Liver (tissue), 9 donors: ENCODE data around the gene ZDHHC8. TPM values are rescaled to one million over a fixed set of nuclear protein-coding genes. Genes with fewer than 3 reads are reported as not detected.

Source experiments
- DNase-seq: peaks from one replicate; pipeline ENCODE4 v3.0.0-alpha.2; 2017; ENCODE audit warnings: low spot score
- H3K27ac ChIP-seq, 2 donors: one replicate each; pipeline ENCODE4 v1.7.0; 2013; ENCODE audit warnings: inconsistent platforms in 2 of 2, low read length in 2 of 2, control low read depth in 1 of 2, low read depth in 1 of 2, mild to moderate bottlenecking in 1 of 2
- H3K27me3 ChIP-seq, 4 donors: one replicate each; pipeline versions ENCODE4 v1.6.1 to v1.7.0; 2013; ENCODE audit warnings: low read length in 3 of 4, inconsistent platforms in 1 of 4, mild to moderate bottlenecking in 1 of 4, moderate library complexity in 1 of 4; ENCODE audit not compliant: control insufficient read depth in 4 of 4, insufficient read depth in 4 of 4
- H3K36me3 ChIP-seq, 4 donors: one replicate each; pipeline versions ENCODE4 v1.6.1 to v1.7.0; 2013; ENCODE audit warnings: low read length in 3 of 4, mild to moderate bottlenecking in 3 of 4, low read depth in 1 of 4, moderate library complexity in 1 of 4; ENCODE audit not compliant: control insufficient read depth in 4 of 4, insufficient read depth in 3 of 4
- H3K4me1 ChIP-seq, 4 donors: one replicate each; pipeline versions ENCODE4 v1.6.1 to v1.7.0; 2013; ENCODE audit warnings: low read length in 3 of 4, mild to moderate bottlenecking in 3 of 4, moderate library complexity in 1 of 4; ENCODE audit not compliant: control insufficient read depth in 4 of 4, insufficient read depth in 4 of 4
- H3K4me3 ChIP-seq, 3 donors: one replicate each; pipeline versions ENCODE4 v1.6.1 to v1.7.0; 2013; ENCODE audit warnings: low read length in 3 of 3, control low read depth in 1 of 3, low read depth in 1 of 3, mild to moderate bottlenecking in 1 of 3
- H3K9ac ChIP-seq, 2 donors: one replicate each; pipeline ENCODE4 v1.7.0; 2013; ENCODE audit warnings: low read length in 2 of 2, mild to moderate bottlenecking in 2 of 2, moderate library complexity in 2 of 2, control low read depth in 1 of 2, low read depth in 1 of 2
- H3K9me3 ChIP-seq, 4 donors: one replicate each; pipeline versions ENCODE4 v1.6.1 to v1.7.0; 2013; ENCODE audit warnings: low read length in 3 of 4; ENCODE audit not compliant: control insufficient read depth in 4 of 4
- EGR1 ChIP-seq, 2 donors: IDR thresholded peaks; 2 replicates each; pipeline ENCODE4 v1.6.1; 2016 to 2018; ENCODE audit warnings: antibody characterized with exemption in 2 of 2, low read depth in 2 of 2
- FOXA1 ChIP-seq: IDR thresholded peaks from 2 replicates; pipeline ENCODE4 v1.6.1; 2016; ENCODE audit warnings: antibody characterized with exemption
- FOXA2 ChIP-seq: IDR thresholded peaks from 2 replicates; pipeline ENCODE4 v1.6.1; 2016; ENCODE audit warnings: antibody characterized with exemption
- GABPA ChIP-seq, 2 donors: IDR thresholded peaks in 1 of 2; conservative IDR thresholded peaks in 1 of 2; 2 replicates each; pipeline ENCODE4 v1.6.1; 2016; ENCODE audit warnings: antibody characterized with exemption in 2 of 2, mild to moderate bottlenecking in 1 of 2, moderate library complexity in 1 of 2
- HNF4A ChIP-seq, 2 donors: conservative IDR thresholded peaks; 2 replicates each; pipeline ENCODE4 v1.6.1; 2016; ENCODE audit warnings: antibody characterized with exemption in 2 of 2, mild to moderate bottlenecking in 2 of 2
- JUND ChIP-seq, 2 donors: IDR thresholded peaks; 2 replicates each; pipeline ENCODE4 v1.6.1; 2016; ENCODE audit warnings: antibody characterized with exemption in 2 of 2
- NR2F2 ChIP-seq: IDR thresholded peaks from 2 replicates; pipeline ENCODE4 v1.6.1; 2016; ENCODE audit warnings: antibody characterized with exemption
- RAD21 ChIP-seq, 2 donors: IDR thresholded peaks; 2 replicates each; pipeline ENCODE4 v1.6.1; 2016; ENCODE audit warnings: antibody characterized with exemption in 2 of 2, mild to moderate bottlenecking in 2 of 2
- RXRA ChIP-seq, 2 donors: IDR thresholded peaks; 2 replicates each; pipeline ENCODE4 v1.6.1; 2017 to 2018; ENCODE audit warnings: antibody characterized with exemption in 2 of 2, mild to moderate bottlenecking in 1 of 2
- TAF1 ChIP-seq: conservative IDR thresholded peaks from 2 replicates; pipeline ENCODE4 v1.6.1; 2016; ENCODE audit warnings: antibody characterized with exemption, mild to moderate bottlenecking
- YY1 ChIP-seq: IDR thresholded peaks from 2 replicates; pipeline ENCODE4 v1.6.1; 2016; ENCODE audit warnings: antibody characterized with exemption, mild to moderate bottlenecking
- WGBS: extraction: QIAGEN DNeasy Blood & Tissue Kit; methylation state at CpG from one replicate; pipeline ENCODE4 v1.1.7; 2013; 5-methylcytosine and 5-hydroxymethylcytosine counted together
- polyA plus RNA-seq, 2 donors: library from polyadenylated mRNA; stranded (reverse) in 1 of 2; unstranded in 1 of 2; fragments of 200-250 nt in 1 of 2; fragments of >200 nt in 1 of 2; fragmentation: Nextera tagmentation in 1 of 2; extraction: Ambion mirVana in 1 of 2; gene quantifications; one replicate each; pipeline versions ENCODE4 v1.2.1 to v1.2.3, GENCODE V29; 2013 to 2015
- total RNA-seq, 2 donors: library from RNA; depleted of rRNA; stranded (reverse); fragments of >200 nt; gene quantifications; one replicate each; pipeline ENCODE4 v1.2.3, GENCODE V29; 2014
- TF ChIP-seq, protein P1 (sequence below): IDR thresholded peaks from 2 replicates; pipeline ENCODE4 v1.6.1; 2016; ENCODE audit warnings: antibody characterized with exemption
- TF ChIP-seq, protein P2 (sequence below): fragments of 150-350 bp; IDR thresholded peaks from 2 replicates; pipeline ENCODE4 v1.5.1; 2017; ENCODE audit warnings: improper control_type of control experiment, low read depth, low read length; ENCODE audit not compliant: missing input control
- TF ChIP-seq, protein P3 (sequence below): IDR thresholded peaks from 2 replicates; pipeline ENCODE4 v1.6.1; 2016; ENCODE audit warnings: antibody characterized with exemption, mild to moderate bottlenecking
- donor health status: healthy.
- donor health status: healthy.
- donor health status: healthy.
- donor health status: healthy.
- donor health status: healthy.

The ZDHHC8 gene
- total and polyA plus RNA-seq, 4 donors, result 2.9 to 11.8 (median 6.8) TPM

DNA sequence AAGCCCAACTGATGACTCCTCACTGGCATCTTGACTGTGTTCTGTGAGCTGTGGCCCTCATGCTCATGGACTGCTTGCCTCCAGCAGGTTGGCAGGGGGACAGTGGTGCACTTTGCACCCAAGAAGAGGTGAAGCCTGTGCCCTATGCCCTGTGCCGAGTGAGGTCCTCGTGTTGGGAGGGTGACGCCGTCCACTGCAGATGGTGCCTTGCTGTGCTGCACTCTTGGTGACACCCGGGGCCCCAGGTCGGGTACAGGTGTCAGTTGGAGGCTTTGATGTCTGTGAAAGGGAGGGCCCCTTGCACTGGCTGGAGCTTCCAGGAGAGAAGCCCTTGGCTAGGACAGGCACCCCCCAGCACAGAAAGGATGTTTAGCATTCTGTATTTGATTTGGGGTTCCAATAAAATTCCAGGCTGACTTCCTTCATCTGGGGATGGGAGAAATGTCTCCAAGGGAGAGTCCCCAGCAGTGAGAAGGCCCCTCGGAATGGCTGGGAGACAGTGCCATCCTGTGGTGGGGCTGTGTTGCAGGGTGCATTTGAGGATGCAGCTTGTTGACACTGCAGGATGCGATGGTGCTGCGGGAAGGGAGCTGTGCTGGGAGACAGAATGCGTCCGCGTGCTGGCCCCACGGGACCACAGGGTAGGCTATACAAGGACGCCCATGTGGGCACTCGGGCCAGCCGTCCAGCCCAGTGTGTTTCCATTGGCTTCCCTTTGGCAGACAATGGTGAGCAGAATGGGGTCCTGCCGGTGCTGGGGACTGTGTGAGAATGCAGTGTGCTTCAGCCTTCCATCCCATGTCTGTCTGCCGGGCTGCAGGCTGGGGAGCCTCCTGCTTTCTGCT, 2.5 kb upstream of the ZDHHC8 start (continued):
- TF ChIP-seq, protein P1, sequence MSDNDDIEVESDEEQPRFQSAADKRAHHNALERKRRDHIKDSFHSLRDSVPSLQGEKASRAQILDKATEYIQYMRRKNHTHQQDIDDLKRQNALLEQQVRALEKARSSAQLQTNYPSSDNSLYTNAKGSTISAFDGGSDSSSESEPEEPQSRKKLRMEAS, result no peak
- peak; percentile 69 to 91 for TF ChIP-seq RXRA (IDR thresholded peaks at IDR 0.05)

DNA sequence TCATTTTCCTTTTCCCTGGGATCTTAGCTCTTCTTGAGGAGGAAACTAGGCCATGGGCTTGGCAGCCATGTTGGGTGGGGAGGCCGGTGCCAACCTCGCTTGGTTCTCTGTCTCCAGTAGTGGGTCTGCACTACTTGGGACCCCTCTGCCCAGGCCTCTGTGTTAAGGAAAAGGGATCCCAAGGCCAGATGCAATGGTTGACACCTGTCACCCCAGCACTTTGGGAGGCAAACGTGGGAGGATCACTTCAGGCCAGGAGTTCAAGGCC, 1.9 kb upstream of the ZDHHC8 start:
- no peak for DNase-seq
- TF ChIP-seq JUND (IDR thresholded peaks at IDR 0.05) (no peak), FOXA2 (no peak), RAD21 (IDR thresholded peaks at IDR 0.05) (no peak), FOXA1 (no peak)
- TF ChIP-seq, protein P1, result no peak
- TF ChIP-seq, protein P2, sequence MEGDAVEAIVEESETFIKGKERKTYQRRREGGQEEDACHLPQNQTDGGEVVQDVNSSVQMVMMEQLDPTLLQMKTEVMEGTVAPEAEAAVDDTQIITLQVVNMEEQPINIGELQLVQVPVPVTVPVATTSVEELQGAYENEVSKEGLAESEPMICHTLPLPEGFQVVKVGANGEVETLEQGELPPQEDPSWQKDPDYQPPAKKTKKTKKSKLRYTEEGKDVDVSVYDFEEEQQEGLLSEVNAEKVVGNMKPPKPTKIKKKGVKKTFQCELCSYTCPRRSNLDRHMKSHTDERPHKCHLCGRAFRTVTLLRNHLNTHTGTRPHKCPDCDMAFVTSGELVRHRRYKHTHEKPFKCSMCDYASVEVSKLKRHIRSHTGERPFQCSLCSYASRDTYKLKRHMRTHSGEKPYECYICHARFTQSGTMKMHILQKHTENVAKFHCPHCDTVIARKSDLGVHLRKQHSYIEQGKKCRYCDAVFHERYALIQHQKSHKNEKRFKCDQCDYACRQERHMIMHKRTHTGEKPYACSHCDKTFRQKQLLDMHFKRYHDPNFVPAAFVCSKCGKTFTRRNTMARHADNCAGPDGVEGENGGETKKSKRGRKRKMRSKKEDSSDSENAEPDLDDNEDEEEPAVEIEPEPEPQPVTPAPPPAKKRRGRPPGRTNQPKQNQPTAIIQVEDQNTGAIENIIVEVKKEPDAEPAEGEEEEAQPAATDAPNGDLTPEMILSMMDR, result no peak
- TF ChIP-seq, protein P3, sequence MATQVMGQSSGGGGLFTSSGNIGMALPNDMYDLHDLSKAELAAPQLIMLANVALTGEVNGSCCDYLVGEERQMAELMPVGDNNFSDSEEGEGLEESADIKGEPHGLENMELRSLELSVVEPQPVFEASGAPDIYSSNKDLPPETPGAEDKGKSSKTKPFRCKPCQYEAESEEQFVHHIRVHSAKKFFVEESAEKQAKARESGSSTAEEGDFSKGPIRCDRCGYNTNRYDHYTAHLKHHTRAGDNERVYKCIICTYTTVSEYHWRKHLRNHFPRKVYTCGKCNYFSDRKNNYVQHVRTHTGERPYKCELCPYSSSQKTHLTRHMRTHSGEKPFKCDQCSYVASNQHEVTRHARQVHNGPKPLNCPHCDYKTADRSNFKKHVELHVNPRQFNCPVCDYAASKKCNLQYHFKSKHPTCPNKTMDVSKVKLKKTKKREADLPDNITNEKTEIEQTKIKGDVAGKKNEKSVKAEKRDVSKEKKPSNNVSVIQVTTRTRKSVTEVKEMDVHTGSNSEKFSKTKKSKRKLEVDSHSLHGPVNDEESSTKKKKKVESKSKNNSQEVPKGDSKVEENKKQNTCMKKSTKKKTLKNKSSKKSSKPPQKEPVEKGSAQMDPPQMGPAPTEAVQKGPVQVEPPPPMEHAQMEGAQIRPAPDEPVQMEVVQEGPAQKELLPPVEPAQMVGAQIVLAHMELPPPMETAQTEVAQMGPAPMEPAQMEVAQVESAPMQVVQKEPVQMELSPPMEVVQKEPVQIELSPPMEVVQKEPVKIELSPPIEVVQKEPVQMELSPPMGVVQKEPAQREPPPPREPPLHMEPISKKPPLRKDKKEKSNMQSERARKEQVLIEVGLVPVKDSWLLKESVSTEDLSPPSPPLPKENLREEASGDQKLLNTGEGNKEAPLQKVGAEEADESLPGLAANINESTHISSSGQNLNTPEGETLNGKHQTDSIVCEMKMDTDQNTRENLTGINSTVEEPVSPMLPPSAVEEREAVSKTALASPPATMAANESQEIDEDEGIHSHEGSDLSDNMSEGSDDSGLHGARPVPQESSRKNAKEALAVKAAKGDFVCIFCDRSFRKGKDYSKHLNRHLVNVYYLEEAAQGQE, result no peak
- WGBS, result 67% methylated on average over 3 of the region's 3 CpGs
- no peaks in the 10 kb centered on the region for H3K27me3 ChIP-seq
- H3K27ac ChIP-seq, result peak overlapping the region; percentile 18 to 66
- H3K4me3 ChIP-seq, result no peak overlapping the region
- peaks cover 0 to 8% (median 2%) of the 10 kb centered on the region in 4 donors for H3K36me3 ChIP-seq
- H3K9ac ChIP-seq, result no peak overlapping the region
- peaks cover 13 to 83% (median 69%) of the 10 kb centered on the region in 4 donors for H3K4me1 ChIP-seq
- H3K9me3 ChIP-seq, result no peaks in the 10 kb centered on the region

DNA sequence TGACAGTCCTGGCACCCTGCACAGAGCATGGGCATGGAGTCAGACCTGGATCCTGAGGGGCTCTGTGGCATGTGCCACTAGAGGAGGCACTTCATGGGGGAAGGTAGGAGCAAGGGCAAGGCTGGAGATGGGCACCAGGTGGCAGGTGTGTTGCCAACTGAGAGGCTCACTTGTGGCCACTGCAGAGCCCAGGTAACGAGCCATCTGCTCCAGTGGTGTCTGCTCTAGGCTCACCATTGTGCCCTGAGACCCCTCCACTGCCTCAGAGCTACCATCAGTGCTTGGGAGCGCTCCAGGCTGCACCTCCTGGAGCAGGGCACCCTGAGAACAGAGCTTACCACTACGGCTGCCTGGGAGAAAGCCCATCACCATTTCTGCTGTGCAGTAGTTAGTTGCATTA, 1.3 kb upstream of the ZDHHC8 start:
- H3K9me3 ChIP-seq, result no peaks in the 10 kb centered on the region
- H3K27ac ChIP-seq, result peak overlapping the region in 1 of 2 donors; percentile 85
- H3K4me1 ChIP-seq, result peaks cover 13 to 78% (median 63%) of the 10 kb centered on the region in 4 donors
- no peaks in the 10 kb centered on the region for H3K27me3 ChIP-seq
- 90% methylated on average over 3 of the region's 3 CpGs for WGBS
- no peak for DNase-seq
- TF ChIP-seq, protein P2, result no peak
- TF ChIP-seq, protein P3, result no peak
- TF ChIP-seq NR2F2 (no peak), RAD21 (IDR thresholded peaks at IDR 0.05) (no peak), RXRA (IDR thresholded peaks at IDR 0.05) (no peak), FOXA1 (no peak), GABPA (IDR thresholded peaks at IDR 0.05 in 1 of 2, conservative IDR thresholded peaks at IDR 0.05 in 1 of 2) (no peak), JUND (IDR thresholded peaks at IDR 0.05) (no peak), TAF1 (no peak), FOXA2 (no peak), EGR1 (IDR thresholded peaks at IDR 0.05; ENCODE audit: low read depth in 2 of 2) (no peak), YY1 (no peak), HNF4A (conservative IDR thresholded peaks at IDR 0.05) (no peak)
- no peak overlapping the region for H3K9ac ChIP-seq
- no peak overlapping the region for H3K4me3 ChIP-seq
- peaks cover 0 to 8% (median 2%) of the 10 kb centered on the region in 4 donors for H3K36me3 ChIP-seq
